Fibroblast of the conjunctiva (primary cell): Measurements from ENCODE around the gene PTPRD.
"Not testable (repeated sequence)": the region's sequence is repeated elsewhere in the genome, so short reads cannot be mapped to it uniquely, and the experiment has no call there.

ENCODE experiments used
- DNase-seq: peaks from one replicate; pipeline ENCODE4 v3.0.0-alpha.2; 2010; ENCODE audit warnings: low read depth

Gene PTPRD

DNA sequence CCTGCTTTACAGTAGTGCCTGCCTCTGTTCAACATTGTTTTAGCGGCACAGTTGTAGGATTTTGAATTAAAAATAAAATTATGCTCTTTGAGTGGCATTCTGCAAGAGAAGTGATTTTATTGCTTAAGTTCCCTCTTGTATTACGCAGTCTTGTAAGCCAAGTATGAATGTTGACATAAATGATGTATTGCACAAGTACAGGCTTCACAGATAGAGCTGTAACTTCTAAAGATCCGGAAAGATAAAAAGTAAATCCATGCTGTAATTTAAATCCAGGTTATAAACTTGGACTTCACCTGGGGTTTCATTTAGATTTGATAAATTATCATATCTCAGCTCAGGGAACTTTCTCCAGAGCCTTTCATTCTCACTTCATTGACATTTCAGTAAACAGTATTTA is 1114.7 kb downstream of the PTPRD start:
- DNase-seq = no peak

DNA sequence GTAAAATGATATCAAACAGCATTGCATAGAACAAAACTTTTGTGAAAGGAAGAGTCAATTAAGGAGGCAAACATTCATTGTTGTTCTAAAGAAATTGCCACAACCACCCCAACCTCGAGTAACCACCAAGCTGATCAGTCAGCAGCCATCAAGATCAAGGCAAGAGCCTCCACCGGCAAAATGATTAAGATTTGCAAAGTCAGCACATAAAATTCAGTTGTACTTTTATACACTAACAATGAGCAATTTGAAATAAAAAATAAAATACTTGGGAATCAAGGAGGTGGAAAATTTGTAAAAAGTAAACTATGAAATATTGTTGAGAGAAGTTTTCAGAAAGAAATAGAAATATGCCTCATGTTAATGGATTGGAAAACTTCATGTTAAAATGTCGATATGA is 1118.5 kb downstream of the PTPRD start:
- no peak for DNase-seq

DNA sequence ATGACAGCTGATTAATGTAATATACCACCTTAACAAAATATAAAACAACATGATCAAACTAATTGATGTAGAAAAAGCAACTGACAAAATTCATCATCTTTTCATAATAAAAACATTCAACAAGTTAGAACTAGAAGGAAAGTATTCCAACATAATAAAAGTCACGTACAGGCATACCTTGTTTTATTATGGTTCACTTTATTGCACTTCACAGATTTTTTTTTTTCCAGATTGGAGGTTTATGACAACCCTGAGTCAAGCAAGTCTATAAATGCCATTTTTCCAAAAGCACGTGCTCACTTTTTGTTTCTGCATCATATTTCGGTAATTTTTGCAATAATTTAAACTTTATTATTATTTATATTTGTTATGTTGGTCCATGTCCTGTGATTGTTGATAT is 1120.3 kb downstream of the PTPRD start:
- DNase-seq = no peak

DNA sequence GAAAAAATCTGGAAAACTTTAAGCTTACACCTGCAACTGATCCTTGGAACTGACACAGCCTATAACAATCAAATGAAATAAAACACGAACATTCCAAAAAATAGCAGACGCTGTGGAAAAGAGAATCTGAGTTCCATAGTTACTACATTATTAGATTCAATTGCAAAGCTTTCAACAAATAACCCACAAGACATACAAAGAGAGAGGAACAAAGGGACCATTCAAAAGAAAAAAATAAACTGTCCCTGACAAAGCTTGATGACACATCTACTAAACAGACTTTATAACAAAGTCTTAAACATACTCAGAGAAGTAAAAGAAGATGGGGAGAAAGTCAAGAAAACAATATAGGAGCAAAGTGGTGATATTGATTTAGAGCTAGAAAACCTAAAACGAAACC is 1123.6 kb downstream of the PTPRD start:
- no peak for DNase-seq

DNA sequence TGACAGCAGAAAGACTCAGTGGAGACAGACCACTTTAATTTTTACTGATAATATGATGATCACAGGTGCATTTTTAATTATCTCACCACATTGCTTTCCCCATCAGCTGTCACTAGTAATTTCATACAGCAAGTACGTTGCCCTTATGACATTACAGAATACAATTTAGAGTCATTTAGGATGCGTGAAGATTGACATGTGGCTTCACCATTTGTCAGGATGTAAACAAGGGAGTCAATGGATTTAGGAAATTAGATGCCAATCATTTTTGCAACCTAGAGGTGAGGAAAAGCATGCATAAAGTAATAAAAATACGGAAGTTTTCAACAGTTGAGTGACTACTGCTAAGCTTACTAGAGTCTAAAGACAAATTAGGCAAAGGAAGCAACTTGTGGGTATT is 1129.6 kb downstream of the PTPRD start:
- no peak for DNase-seq

DNA sequence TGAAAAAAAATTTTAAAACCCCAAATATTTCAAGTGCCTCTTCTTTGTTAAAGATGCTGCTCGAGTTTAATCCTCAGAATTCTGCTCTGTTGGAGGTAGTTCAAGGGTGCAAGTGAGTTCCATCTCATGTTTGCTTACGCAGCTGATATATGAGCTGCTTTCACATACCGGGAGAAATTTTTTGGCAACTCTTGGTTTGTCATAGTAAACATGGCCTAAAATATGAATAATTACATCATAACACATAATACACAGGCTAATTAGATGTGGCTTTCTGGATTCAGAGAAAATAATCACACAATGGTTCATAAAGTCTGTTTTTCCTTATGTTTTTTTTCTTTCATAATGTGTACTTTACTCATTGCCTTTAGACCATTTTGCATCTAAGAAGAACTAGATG is 1134.1 kb downstream of the PTPRD start:
- DNase-seq = no peak

DNA sequence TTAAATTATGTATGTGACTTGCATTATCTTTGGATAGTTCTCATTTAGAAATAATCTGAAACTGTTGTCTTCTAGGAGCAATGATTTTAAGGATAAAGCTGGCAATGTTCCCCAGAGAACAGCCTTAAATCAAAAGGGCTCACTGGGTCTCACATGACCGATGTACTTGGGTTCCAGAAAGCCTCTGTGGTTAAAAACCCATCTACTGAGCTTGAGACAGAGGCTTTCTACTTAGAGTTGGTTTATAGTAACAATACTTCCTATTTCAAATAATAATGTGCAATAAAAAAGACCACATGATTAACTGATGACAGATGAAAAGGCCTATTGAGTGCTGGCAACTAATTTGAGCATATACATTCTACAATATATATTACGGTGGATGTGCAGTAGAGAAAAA is 1143.5 kb downstream of the PTPRD start:
- DNase-seq = no peak

DNA sequence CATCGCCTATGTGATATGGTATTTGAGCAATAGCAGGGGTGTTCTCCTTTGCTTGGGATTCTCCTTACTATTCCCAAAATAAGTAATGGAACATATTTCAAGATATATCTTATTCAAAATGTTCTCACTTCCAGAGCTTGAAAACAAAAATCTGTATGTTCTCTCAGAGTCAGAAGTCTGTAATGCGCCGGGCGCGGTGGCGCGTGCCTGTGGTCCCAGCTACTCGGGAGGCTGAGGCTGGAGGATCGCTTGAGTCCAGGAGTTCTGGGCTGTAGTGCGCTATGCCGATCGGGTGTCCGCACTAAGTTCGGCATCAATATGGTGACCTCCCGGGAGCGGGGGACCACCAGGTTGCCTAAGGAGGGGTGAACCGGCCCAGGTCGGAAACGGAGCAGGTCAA is 1170.9 kb downstream of the PTPRD start:
- not testable (repeated sequence) for DNase-seq

DNA sequence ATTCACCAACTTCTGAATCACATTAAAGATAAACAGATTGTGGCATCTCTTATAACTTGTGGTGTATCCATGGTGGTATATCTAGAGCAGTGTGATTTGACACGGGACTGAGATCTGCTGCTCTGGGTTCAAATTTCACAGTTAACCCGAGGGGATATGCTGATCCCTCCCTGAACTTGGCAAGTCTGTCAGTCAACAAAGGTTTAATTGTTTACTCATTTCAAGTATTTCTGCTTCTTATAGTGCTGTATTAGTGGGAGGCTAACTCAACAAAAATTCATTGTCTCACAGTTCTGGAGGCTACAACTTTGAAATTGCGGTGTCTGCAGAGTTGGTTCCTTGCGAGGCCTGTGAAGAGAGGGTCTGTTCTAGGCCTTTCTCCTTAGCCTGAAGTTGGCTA is 1175.2 kb downstream of the PTPRD start:
- no peak for DNase-seq

DNA sequence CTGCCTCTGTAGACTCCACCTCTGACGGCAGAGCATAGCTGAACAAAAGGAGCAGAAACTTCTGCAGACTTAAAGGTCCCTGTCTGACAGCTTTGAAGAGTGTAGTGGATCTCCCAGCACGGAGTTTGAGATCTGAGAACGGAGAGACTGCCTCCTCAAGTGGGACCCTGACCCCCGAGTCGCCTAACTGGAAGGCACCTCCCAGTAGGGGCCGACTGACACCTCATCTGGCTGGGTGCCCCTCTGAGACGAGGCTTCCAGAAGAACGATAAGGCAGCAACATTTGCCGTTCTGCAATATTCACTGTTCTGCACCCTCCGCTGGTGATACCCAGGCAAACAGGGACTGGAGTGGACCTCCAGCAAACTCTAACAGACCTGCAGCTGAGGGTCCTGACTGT is 1186.3 kb downstream of the PTPRD start:
- not testable (repeated sequence) for DNase-seq

DNA sequence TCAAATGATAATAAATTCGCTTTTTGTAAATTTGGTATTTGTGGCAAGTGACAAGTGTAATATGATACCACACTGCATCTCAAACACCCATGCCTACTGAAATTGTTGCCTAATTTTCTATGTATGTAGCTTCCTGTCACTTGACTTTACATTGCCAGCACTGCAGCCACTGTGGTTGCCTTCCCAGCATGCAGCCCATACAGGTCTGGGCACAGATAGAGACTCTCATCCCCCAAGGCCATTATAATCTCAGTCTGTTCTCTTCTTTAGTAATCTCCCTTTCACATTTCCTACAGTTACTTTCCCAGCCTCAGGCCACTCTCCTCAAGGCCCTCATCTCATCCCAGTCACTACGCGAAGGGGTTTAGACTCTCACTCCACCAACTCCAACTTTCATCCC is 1200.6 kb downstream of the PTPRD start:
- no peak for DNase-seq

DNA sequence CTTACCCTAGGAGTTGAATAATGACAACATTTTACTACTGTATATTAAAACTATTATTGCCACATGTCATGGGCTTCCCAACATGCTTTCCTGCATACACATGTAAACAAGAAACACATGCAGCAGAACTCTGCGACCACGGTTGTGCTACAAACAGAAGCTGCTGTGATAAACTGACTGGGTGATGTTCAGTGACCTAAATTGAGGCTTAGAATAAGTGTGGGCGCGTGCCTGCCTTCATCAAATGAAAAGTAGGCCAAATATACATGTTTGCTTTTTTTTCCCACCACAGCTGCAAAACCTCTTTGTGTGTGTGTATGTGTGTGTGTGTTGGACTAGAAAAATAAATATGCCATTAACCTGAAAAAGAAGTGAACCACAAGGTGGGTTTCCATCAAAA is 1202.1 kb downstream of the PTPRD start:
- no peak for DNase-seq

DNA sequence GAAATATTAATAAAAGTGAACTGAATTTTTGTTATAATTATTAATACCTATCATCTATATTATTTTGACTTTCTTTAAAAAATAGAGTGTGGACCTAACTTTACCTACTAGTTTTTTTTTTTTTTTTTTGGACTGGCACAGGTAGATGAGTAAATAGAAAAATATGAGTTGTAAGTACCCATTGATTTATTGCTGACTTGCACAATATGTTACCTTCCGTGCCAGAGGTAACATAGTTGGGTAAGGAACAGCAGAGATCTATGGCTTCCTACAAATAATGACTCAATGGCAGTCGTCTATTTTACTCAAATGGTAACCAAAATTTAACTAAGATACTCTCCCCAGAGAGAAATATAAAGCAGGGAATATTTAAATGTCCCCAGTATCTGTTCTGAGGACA is 1212.8 kb downstream of the PTPRD start:
- DNase-seq = no peak

DNA sequence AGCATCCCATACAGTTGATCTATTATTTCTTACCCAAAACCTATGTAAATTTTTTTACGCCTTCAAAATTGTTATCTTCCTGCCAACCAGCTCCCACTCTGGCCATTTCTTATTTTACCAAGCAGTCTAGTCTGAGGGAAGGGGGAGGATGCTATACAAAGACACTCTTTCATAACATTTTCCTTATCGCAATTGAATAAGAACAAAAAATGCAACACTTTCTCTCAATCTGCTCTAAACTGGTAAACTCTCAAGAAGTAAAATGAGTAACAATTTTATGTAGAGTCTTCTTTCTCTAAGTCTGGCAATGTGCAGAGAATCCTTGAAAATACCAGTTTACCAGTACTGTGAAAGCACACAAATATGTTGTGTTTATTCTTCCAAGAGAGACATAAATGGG is 1216.3 kb downstream of the PTPRD start:
- no peak for DNase-seq

DNA sequence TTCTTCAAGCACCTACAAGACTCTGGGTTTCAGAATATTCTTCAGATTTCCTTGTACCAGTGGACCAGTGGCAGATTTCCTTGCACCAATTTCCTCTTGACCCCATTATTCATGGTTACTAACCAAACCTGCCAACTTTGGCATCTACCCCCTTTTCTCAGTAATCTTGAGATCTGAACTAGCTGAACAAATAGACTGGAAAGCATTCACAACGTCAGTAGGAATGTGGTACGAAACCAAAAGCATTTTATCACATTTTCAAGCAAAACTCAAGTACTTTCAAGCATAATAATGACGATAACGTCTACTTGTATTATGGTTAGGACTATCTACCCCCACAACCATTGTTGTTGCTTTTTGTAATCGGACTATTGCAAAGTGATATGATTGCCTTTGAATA is 1217.3 kb downstream of the PTPRD start:
- no peak for DNase-seq

DNA sequence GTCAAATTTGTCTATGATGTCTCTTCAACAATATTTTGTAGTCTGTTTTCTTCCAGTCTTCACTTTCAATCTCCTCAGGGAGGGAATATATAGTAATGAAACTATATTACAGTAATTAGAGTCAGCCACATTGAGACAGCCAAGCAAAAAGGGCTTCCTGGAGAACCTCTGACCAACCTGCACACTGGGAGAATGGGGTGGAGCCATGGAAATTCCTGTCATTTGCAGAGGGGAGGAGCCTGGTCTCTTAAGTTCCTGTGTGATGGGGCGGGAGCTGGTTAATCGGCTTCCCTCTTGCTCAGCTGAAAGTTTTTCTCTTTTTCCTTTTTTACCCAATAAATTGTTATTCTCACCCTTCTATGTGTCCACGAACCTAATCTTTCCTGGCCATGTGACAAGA is 1220.0 kb downstream of the PTPRD start:
- DNase-seq = no peak

DNA sequence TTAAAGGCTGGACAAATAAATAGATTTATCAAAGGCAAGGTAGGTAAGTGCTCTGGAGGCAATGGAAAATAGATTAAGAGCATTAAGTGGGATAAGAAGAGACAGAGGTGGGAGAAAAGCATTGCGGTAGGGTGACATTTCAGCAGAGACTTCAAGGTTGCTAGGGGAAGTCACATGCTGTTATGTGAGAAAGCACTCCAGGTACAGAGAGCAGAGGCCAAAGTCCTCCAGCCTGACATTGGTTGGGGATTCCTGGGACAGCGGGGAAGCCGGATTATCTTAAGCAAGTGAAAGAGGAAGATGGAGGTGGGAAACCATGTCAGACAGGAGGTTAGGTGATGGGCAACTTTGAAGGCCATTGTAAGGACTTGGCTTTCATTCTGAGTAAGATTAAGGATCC is 1222.9 kb downstream of the PTPRD start:
- DNase-seq = no peak

DNA sequence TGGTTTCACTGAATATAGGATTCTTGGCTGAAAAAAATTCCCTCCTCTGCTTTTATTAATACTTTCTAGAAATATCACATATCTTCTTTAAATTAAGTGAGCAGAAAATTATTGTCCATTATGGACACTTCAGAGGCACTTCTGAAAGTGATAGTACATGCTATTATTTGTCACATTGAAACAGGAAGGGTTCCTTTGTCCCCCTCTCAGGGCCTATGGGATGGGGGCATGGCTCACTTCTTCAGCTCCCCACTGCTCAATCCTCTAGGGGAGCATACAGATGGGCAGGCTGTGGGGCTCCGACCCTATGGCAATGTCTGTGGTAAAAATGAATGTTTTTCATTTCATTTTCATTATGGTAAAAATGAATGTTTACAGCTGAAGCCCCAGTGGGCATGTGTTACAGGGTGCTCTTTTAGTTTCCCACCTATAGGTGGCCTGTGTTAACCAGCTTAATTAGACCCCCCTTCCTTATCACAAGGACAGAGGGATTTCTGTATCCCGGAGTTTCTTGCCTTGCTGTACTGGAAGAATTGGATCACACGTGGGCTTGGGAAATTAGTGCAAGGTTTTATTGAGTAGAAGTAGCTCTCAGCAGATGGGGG is 1225.2 kb downstream of the PTPRD start:
- no peak for DNase-seq

DNA sequence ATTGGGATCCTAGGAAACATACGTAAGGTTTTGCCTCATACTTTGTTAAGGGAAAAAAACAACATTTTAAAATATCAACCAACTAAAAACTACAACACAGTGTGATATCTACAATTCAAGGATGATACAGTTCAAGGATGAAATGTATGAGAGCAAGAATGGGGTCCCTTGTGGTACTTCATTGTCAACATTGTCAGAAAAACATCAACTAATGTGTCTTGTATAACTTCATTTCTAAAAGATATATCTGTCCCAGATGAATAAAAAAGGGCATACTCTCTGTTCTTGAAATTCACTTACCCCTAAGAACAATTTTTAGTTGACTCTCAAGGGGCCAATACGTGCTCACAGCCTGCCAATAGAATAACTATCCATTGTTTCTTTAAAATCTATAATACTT is 1250.5 kb downstream of the PTPRD start:
- no peak for DNase-seq

DNA sequence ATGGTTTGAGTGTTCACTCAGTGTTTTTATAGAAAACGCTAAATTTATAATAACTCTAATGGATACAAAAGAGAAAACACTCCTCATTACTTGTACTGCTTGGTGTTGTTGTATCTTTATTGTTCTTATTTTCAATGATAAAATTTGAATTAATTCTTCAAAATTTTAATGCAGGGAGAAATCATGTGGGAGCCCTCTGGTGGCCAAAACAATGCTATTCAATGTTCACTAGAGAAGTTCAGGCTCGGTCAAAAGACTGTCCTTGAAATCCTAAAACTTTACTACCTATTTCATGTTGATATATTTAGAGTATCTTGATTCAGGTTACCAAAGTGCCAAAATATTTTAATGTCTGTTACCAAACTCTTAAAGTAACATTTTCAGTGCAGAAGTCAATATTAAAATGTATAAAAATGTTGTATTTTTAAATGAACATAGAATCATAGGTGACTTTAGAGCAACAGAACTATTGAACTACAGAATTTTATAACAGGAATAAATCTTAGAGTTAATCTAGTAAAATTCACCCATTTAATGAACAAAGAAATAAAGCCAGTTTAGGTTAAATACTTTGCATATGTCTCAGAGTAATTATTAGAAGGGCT is 1259.8 kb downstream of the PTPRD start:
- no peak for DNase-seq

DNA sequence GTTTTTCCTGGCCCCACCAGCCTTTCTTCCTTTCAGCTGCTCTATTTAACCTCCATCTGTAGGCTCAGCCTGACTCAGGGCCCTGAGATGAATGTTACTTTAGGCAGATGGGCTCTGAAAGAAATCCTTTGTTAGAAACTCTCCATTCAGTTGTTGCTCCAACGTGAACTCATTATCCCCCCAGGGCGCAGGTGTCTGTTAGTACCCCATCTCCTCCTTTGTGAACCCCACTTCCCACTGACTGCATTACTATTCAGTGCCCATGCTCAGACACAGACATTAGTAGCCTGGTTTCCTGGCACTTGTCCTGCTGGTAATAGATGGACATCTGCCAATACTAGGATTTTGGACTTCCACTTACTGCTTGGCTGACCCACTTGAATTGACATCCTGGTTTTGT is 1271.6 kb downstream of the PTPRD start:
- no peak for DNase-seq

DNA sequence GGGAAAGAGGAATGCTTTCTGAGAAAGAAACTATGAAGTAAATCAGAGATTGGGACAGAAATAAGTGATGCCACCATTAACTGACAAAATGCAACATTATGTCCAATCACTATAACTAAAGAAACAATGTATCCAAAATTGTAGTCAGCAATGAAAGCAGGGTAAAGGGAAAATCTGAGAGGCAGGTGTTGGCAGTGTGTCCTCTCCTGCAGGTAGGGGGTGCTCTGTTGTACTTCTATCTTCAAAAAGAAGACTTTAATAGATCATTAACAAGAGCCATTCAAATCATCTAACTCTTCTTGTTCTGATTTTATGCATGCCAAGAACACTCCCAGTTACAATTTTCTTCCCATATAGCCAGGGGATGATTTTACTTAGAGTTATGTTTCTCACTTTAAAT is 1275.7 kb downstream of the PTPRD start:
- DNase-seq = no peak

DNA sequence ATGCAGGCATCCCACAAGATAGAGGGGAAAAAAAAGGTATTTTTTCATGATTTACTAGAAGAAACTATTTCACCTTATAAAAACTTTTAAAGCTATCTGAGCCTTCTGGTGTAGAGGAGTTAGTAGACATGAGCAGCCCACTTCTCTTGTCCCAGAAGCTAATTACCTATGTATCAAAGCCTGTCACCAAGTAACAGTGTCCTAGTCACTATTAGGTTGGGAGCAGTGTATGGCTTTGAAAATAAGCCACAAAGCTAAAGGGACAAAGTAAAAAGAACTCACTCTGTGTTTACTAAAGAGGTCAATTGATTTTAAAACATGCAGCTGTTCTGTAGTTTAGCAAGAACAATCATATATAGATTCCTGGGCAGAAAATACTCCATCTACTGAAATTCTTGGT is 1286.1 kb downstream of the PTPRD start:
- no peak for DNase-seq

DNA sequence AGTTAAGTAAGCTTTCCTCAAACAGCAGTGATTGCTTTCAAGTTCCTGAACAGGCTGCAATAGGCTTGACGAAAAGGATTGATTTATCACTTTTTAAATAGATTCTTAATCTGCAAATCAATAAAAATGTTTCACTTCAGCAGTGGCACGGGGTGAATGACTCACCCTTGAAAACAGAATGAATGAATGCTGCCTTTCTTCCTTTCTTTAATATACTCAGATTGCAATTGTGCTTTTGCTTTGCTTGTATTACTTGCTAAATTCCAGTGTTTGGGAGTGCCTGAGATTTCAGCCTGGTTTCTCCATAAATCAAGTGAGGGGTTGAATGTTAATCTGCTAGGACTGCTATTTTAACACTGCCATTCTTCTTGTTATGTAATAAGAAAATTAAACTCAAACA is 1293.8 kb downstream of the PTPRD start:
- no peak for DNase-seq

DNA sequence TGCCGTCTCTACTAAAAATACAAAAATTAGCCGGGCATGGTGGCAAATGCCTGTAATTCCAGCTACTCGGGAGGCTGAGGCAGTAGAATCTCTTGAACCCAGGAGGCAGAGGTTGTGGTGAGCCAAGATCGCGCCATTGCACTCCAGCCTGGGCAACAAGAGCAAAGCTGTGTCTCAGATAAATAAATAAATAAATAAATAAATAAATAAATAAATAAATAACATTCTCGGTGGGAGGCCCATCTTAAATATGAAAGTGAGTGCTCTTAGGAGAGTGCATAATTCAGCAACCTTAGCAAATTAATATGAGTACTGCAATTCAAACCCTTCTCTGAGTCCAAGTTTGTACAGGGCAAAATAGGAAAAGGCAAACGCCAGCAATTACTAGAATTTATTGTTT is 1302.1 kb downstream of the PTPRD start:
- DNase-seq = not testable (repeated sequence)
